ENCODE data around the gene TBC1D3C.
"Not testable (repeated sequence)": the region's sequence is repeated elsewhere in the genome, so short reads cannot be mapped to it uniquely, and the experiment has no call there.

The TBC1D3C gene

DNA sequence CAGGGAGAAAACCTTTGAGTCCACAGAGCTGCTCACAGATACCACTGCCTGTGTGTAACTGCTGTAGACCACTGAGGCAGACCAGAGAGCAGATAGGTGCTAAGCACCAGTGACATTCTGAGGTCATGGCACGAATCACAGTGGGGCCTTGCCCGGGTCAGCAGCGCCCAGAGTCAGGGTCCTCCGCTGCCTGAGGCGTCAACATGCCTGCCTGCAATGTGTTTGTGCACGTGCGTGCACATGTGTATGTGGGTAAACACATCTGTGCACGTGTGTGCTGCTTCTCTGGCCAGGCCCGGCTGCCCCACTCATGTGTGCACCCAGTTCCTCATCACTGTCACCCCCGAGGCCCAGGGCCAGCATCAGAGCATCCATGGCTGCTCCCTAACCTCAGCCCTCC is at the start of gene TBC1D3C:
TSS of gene TBC1D3C (minus strand) at position 101 of the 400 bp plus-strand sequence. CDS start 1,568 bp downstream, outside the sequence.
- not testable (repeated sequence) for FAIRE-seq

GRCh38 chr17:38099262-38099661 is 30.8 kb upstream of the TBC1D3C start:
- FAIRE-seq, result not testable (repeated sequence)

DNA sequence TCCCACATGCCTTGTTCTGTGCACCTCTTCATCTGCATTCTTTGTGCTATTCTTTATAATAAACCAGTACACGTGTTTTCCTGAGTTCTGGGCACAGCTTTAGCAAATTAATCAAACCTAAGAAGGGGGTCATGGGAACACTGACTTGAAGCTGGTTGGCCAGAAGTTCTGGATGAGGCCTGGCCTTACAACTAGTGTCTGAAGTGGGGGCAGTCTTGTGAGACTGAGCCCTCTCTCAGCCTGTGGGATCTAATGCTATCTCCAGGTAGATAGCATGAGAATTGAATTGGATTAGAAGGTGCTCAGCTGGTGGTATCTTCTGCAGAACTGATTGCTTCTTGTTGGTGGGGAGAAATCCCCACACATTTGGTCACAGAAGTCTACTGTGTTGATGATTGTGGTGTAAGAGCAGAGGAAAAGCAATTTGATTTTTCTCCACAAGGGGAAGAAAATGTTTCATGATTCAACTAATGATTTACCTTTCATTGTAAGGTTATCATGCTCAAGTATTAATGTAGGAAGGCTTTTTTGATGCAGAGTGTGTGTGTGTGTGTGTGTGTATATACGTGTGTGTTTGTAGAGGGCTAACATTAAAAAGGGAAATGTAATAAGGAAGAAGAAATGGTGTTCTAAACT is 25.7 kb upstream of the TBC1D3C start:
- not testable (repeated sequence) for FAIRE-seq

DNA sequence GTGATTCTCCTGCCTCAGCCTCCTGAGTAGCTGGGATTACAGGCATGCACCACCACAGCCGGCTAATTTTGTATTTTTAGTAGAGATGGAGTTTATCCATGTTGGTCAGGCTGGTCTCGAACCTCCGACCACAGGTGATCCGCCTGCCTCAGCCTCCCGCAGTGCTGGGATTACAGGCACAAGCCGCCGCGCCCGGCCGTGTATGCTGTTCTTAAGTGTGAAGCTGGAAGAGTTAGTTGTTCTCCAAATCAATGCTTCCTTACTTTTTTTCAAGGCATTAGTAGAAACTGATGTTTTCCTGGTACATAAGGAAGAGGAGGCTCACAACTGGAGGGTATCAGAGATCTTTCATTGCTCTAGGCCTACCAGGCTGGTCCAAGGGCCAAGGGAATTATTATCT is 19.7 kb upstream of the TBC1D3C start:
- not testable (repeated sequence) for FAIRE-seq

DNA sequence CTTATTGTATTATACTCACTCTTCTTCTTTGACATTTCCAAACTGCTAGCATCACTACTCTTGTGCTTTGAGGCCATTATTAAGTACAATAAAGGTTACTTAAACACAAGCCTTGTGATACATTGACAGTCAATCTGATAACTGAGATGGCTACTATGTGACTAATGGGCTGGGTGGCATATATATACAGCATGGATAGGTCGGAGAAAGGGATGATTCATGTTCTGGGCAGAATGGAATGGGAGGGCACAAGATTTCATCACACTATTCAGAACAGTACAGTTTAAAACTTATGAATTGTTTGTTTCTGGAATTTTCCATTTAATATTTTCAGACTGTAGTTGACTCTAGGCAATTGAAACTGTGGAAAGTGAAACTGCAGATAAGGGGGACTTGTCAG is 18.9 kb upstream of the TBC1D3C start:
- not testable (repeated sequence) for FAIRE-seq
